ENCODE results near the gene TMPRSS6. TPM values are rescaled to one million over a fixed set of nuclear protein-coding genes. Genes with fewer than 3 reads are reported as not detected.

Gene TMPRSS6
- total and polyA plus RNA-seq, 2 of the 13 experiments (the other 11 are each of a cell fraction or from before 2014, with no cell fraction given): 4.2 to 4.8 TPM

DNA sequence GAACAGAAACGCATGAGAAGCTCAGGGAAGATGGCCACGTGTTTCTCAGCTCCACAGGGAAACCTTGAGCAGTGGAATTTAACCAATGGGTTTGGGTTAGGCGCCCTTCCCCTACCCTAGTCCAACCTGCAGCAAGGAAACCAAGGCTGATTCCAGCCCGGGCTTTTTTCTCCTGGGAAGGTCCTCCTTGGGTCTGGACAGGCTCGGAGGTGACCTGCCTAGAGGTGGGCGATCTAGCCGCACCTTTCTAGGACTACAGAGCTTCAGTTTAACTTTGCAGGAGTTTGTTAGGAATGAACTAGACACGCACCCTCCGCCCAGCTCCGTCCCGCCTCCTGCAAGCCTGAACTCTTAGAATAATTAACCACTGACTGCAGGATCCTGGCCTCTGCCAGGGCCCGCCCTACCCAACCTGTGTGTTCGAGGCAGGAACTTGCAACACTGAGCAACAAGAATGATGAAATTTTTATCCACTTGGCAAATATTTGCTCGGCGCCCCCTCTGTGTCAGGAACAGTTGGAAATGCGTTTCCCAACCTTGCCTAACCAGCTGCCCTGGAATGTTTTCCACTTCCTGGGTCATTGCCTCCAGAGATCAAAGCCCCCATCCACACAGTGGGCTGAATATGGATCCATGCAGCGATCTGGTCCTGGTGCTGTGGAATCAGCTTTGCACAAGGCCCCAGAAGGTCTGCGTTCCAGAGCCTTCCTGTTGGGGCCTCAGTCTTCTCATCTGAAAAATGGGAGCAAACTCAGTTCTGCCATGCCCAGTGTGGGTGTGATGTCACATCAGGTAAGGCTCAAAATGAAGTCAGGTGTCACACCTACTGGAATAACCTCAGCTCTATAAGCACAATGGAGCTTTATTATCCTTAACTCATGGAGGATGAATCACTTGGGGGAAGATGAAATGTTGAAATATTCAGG, 76.7 kb downstream of the TMPRSS6 start (continued):
- TF ChIP-seq ZNF101 (CRISPR knock-in tag; IDR thresholded peaks at IDR 0.05; ENCODE audit: borderline replicate concordance, low read depth) (no peak), SETDB1 (CRISPR knock-in tag; IDR thresholded peaks at IDR 0.05; ENCODE audit: borderline replicate concordance) (no peak), ZNF724P (CRISPR knock-in tag; IDR thresholded peaks at IDR 0.05; ENCODE audit: borderline replicate concordance) (no peak), ZNF7 (CRISPR knock-in tag; IDR thresholded peaks at IDR 0.05) (no peak), SIN3A (IDR thresholded peaks at IDR 0.05; ENCODE audit: borderline replicate concordance, low read depth, low read length) (no peak; the same call in 1 of the 2 replicates), NFE2 (CRISPR knock-in tag; IDR thresholded peaks at IDR 0.05) (no peak), AHR (CRISPR knock-in tag; IDR thresholded peaks at IDR 0.05) (peak; percentile 87), MED13 (CRISPR knock-in tag; IDR thresholded peaks at IDR 0.05) (peak; percentile 98), ZNF616 (CRISPR knock-in tag; IDR thresholded peaks at IDR 0.05; ENCODE audit: low read depth) (no peak), IKZF4 (CRISPR knock-in tag; IDR thresholded peaks at IDR 0.05; ENCODE audit: borderline replicate concordance, low read depth, not compliant biosample characterization) (no peak), NR0B2 (CRISPR knock-in tag; IDR thresholded peaks at IDR 0.05) (no peak; the same call in 1 of the 2 replicates), PAX8 (CRISPR knock-in tag; IDR thresholded peaks at IDR 0.05; ENCODE audit: borderline replicate concordance) (no peak), SAP130 (CRISPR knock-in tag; IDR thresholded peaks at IDR 0.05; ENCODE audit: low read depth) (peak; percentile 93), ZNF235 (CRISPR knock-in tag; IDR thresholded peaks at IDR 0.05; ENCODE audit: borderline replicate concordance) (peak; percentile 29; the same call in 1 of the 2 replicates), JUND (CRISPR knock-in tag; IDR thresholded peaks at IDR 0.05) (peak; percentile 84), KDM2A (CRISPR knock-in tag; IDR thresholded peaks at IDR 0.05; ENCODE audit: borderline replicate concordance, low read depth) (peak; percentile 71), ZKSCAN1 (IDR thresholded peaks at IDR 0.05; ENCODE audit: low read length) (peak; percentile 86), CHD2 (IDR thresholded peaks at IDR 0.05; ENCODE audit: low read depth, low read length) (no peak), GATA4 (IDR thresholded peaks at IDR 0.05; ENCODE audit: borderline replicate concordance, low read depth) (peak; percentile 95)
- TF ChIP-seq, protein P1, sequence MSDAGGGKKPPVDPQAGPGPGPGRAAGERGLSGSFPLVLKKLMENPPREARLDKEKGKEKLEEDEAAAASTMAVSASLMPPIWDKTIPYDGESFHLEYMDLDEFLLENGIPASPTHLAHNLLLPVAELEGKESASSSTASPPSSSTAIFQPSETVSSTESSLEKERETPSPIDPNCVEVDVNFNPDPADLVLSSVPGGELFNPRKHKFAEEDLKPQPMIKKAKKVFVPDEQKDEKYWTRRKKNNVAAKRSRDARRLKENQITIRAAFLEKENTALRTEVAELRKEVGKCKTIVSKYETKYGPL (CRISPR knock-in tag; IDR thresholded peaks at IDR 0.05): no peak
- TF ChIP-seq, protein P2, sequence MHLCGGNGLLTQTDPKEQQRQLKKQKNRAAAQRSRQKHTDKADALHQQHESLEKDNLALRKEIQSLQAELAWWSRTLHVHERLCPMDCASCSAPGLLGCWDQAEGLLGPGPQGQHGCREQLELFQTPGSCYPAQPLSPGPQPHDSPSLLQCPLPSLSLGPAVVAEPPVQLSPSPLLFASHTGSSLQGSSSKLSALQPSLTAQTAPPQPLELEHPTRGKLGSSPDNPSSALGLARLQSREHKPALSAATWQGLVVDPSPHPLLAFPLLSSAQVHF (CRISPR knock-in tag; IDR thresholded peaks at IDR 0.05): peak; percentile 76; the same call in 1 of the 2 replicates
- TF ChIP-seq, protein P3, sequence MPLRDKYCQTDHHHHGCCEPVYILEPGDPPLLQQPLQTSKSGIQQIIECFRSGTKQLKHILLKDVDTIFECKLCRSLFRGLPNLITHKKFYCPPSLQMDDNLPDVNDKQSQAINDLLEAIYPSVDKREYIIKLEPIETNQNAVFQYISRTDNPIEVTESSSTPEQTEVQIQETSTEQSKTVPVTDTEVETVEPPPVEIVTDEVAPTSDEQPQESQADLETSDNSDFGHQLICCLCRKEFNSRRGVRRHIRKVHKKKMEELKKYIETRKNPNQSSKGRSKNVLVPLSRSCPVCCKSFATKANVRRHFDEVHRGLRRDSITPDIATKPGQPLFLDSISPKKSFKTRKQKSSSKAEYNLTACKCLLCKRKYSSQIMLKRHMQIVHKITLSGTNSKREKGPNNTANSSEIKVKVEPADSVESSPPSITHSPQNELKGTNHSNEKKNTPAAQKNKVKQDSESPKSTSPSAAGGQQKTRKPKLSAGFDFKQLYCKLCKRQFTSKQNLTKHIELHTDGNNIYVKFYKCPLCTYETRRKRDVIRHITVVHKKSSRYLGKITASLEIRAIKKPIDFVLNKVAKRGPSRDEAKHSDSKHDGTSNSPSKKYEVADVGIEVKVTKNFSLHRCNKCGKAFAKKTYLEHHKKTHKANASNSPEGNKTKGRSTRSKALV (CRISPR knock-in tag; IDR thresholded peaks at IDR 0.05): no peak
- TF ChIP-seq, protein P4, sequence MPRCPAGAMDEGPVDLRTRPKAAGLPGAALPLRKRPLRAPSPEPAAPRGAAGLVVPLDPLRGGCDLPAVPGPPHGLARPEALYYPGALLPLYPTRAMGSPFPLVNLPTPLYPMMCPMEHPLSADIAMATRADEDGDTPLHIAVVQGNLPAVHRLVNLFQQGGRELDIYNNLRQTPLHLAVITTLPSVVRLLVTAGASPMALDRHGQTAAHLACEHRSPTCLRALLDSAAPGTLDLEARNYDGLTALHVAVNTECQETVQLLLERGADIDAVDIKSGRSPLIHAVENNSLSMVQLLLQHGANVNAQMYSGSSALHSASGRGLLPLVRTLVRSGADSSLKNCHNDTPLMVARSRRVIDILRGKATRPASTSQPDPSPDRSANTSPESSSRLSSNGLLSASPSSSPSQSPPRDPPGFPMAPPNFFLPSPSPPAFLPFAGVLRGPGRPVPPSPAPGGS (CRISPR knock-in tag; IDR thresholded peaks at IDR 0.05): peak; percentile 57; the same call in 1 of the 2 replicates
